ENCODE measurements around the gene ABAT.

DNA sequence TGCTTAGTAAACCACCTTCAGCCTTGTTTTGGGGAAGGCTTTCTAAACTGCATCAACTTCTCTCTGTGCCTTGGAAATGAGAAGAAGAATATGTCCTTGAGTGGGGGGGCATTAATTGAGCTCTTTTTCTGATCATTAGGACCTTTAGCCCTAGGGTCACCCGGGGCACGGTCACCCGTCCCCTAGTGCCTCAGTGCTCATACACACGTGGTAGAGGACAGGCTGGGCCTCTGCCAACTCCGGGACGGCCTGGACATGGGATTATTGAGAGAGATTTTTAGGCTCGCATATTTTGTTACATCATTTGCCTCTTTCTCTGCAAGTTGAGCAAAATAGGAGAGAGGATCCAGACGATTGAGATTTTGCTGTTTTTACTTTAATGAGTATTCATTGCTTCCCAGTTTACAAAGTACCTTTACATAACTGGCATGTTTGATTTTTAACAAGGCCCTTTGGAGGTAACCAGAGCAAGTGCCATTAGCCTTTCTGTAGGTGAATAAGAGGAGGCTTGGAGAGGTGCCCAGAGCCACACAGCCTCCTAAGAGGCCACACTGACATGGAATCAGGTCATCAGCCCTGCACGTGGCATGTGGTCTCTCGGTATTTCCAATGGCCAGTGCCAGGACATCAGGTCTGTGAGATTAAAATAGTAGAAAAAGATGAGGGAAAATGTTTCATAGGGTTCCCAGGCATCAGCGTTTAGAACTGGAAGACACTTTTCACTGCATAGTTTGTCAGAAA, 134.4 kb downstream of the ABAT start:
- no peak for TF ChIP-seq POLR2A (IDR thresholded peaks at IDR 0.05)
- TF ChIP-seq, protein P1, sequence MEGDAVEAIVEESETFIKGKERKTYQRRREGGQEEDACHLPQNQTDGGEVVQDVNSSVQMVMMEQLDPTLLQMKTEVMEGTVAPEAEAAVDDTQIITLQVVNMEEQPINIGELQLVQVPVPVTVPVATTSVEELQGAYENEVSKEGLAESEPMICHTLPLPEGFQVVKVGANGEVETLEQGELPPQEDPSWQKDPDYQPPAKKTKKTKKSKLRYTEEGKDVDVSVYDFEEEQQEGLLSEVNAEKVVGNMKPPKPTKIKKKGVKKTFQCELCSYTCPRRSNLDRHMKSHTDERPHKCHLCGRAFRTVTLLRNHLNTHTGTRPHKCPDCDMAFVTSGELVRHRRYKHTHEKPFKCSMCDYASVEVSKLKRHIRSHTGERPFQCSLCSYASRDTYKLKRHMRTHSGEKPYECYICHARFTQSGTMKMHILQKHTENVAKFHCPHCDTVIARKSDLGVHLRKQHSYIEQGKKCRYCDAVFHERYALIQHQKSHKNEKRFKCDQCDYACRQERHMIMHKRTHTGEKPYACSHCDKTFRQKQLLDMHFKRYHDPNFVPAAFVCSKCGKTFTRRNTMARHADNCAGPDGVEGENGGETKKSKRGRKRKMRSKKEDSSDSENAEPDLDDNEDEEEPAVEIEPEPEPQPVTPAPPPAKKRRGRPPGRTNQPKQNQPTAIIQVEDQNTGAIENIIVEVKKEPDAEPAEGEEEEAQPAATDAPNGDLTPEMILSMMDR (IDR thresholded peaks at IDR 0.05): no peak

Data from right lobe of liver (tissue), 4 donors.